ENCODE data around the gene CENPVL3.
"Not testable (repeated sequence)": the region's sequence is repeated elsewhere in the genome, so short reads cannot be mapped to it uniquely, and the experiment has no call there.

Gene CENPVL3

DNA sequence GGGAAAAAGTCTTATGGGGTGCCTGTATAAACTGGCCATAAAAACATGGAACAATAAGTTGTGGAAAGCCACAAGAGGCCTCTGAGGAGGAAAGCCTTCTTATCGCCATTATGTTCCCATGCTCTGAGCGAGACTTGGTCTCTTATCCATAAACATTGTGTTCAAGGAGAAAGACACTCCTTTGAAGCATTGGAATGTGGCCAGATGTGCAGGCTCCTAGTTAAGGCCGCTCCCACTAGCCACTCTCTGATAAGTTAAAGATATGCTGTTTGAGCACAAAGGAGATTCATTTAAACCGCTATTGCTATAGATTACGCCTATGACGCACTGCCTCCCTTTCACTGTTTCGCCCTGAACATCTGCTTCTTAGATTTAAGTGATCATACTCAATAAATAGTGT is 17.8 kb upstream of the CENPVL3 start:
- H3K9ac ChIP-seq (ENCODE audit: low read length); H3K4ac ChIP-seq (ENCODE audit: low read depth, low read length); H2AK5ac ChIP-seq (ENCODE audit: low read length); H3K36me3 ChIP-seq (ENCODE audit: control insufficient read depth in 1 of 2, insufficient read depth in 2 of 2, low read length in 2 of 2); H3K18ac ChIP-seq (ENCODE audit: low read length); H3K79me2 ChIP-seq (ENCODE audit: control insufficient read depth, insufficient read depth, low read length, poor library complexity); H4K12ac ChIP-seq (ENCODE audit: low read depth, low read length); H2BK12ac ChIP-seq (ENCODE audit: low read length); H2BK120ac ChIP-seq (ENCODE audit: insufficient read depth, low read length, poor library complexity); H3K27me3 ChIP-seq (ENCODE audit: insufficient read depth, low read length); H4K91ac ChIP-seq (ENCODE audit: low read depth, low read length); H3K79me1 ChIP-seq (ENCODE audit: low read length); H4K8ac ChIP-seq (ENCODE audit: low read depth, low read length); H3K9me3 ChIP-seq (ENCODE audit: insufficient read depth, low read depth, low read length); H2BK5ac ChIP-seq (ENCODE audit: low read depth, low read length, poor library complexity); H2AFZ ChIP-seq (ENCODE audit: insufficient read depth, low read length, poor library complexity); H3K14ac ChIP-seq (ENCODE audit: low read length); H3K4me1 ChIP-seq (ENCODE audit: control insufficient read depth in 1 of 2, insufficient read depth in 2 of 2, low read length in 2 of 2); H3K4me3 ChIP-seq (ENCODE audit: low read depth, low read length); H3K27ac ChIP-seq (ENCODE audit: low read depth, low read length); H3K23ac ChIP-seq (ENCODE audit: low read length); H3K4me2 ChIP-seq (ENCODE audit: low read length): not testable (repeated sequence)
- DNase-seq, result peak in 1 of 2 donors; percentile 2
- WGBS (ENCODE audit: extremely low coverage, insufficient coverage, insufficient read length), result no CpG with 5 or more reads among the region's 7 CpGs

- Histone ChIP-seq H3K9me3 (ENCODE audit: insufficient read depth, low read depth, low read length) (no peaks in the 10 kb centered on the region), H3K36me3 (ENCODE audit: control insufficient read depth in 1 of 2, insufficient read depth in 2 of 2, low read length in 2 of 2) (no peaks in the 10 kb centered on the region), H3K18ac (ENCODE audit: low read length) (no peak overlapping the region), H3K14ac (ENCODE audit: low read length) (no peak overlapping the region), H3K4me3 (ENCODE audit: low read depth, low read length) (no peak overlapping the region), H3K79me2 (ENCODE audit: control insufficient read depth, insufficient read depth, low read length, poor library complexity) (no peaks in the 10 kb centered on the region), H2BK5ac (ENCODE audit: low read depth, low read length, poor library complexity) (no peak overlapping the region), H4K91ac (ENCODE audit: low read depth, low read length) (no peak overlapping the region), H3K23ac (ENCODE audit: low read length) (no peak overlapping the region), H2AFZ (ENCODE audit: insufficient read depth, low read length, poor library complexity) (no peak overlapping the region), H2BK120ac (ENCODE audit: insufficient read depth, low read length, poor library complexity) (no peak overlapping the region), H3K4me1 (ENCODE audit: control insufficient read depth in 1 of 2, insufficient read depth in 2 of 2, low read length in 2 of 2) (no peaks in the 10 kb centered on the region), H3K4ac (ENCODE audit: low read depth, low read length) (no peak overlapping the region), H4K12ac (ENCODE audit: low read depth, low read length) (no peak overlapping the region), H3K9ac (ENCODE audit: low read length) (no peak overlapping the region), H4K8ac (ENCODE audit: low read depth, low read length) (no peak overlapping the region), H3K27me3 (ENCODE audit: insufficient read depth, low read length) (no peaks in the 10 kb centered on the region), H3K79me1 (ENCODE audit: low read length) (no peaks in the 10 kb centered on the region), H3K4me2 (ENCODE audit: low read length) (no peak overlapping the region), H2BK12ac (ENCODE audit: low read length) (no peak overlapping the region), H3K27ac (ENCODE audit: low read depth, low read length) (no peak overlapping the region), H2AK5ac (ENCODE audit: low read length) (no peak overlapping the region)
- no CpG with 5 or more reads among the region's 7 CpGs for WGBS (ENCODE audit: extremely low coverage, insufficient coverage, insufficient read length)
- peak; percentile 1 to 67 for DNase-seq
Measured at GRCh38 chrX:51614353-51615012, 4.2 kb downstream of the CENPVL3 start.

DNA sequence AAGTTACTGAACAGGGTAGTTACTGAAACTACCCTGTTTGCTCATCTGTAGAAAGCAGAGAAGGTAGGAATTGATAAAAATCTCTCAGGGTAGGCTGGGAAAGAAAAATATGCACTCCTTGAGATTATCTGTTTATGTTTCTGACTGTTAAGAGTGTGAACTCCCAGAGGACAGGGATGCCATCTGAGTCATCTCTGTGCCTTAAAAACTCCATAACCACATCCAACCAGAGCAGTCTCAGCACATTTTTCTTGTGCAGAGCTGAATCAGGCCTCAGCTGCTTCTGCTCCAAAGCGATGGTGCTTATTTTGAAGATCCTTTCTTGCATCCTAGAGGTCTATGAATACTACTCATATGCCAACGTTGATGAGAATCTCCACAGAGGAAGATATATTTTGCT is 9.9 kb downstream of the CENPVL3 start:
- H3K9ac ChIP-seq (ENCODE audit: low read length), result no peak overlapping the region
- no peak overlapping the region for H3K27ac ChIP-seq (ENCODE audit: low read depth, low read length)
- no peak overlapping the region for H3K4me2 ChIP-seq (ENCODE audit: low read length)
- no peaks in the 10 kb centered on the region for H3K79me2 ChIP-seq (ENCODE audit: control insufficient read depth, insufficient read depth, low read length, poor library complexity)
- H2BK5ac ChIP-seq (ENCODE audit: low read depth, low read length, poor library complexity), result no peak overlapping the region
- no peaks in the 10 kb centered on the region for H3K79me1 ChIP-seq (ENCODE audit: low read length)
- H2AK5ac ChIP-seq (ENCODE audit: low read length), result no peak overlapping the region
- no peak overlapping the region for H3K23ac ChIP-seq (ENCODE audit: low read length)
- no peak overlapping the region for H3K4me3 ChIP-seq (ENCODE audit: low read depth, low read length)
- no peak overlapping the region for H4K8ac ChIP-seq (ENCODE audit: low read depth, low read length)
- H3K9me3 ChIP-seq (ENCODE audit: insufficient read depth, low read depth, low read length), result no peaks in the 10 kb centered on the region
- no CpG with 5 or more reads among the region's 2 CpGs for WGBS (ENCODE audit: extremely low coverage, insufficient coverage, insufficient read length)
- no peaks in the 10 kb centered on the region for H3K4me1 ChIP-seq (ENCODE audit: control insufficient read depth in 1 of 2, insufficient read depth in 2 of 2, low read length in 2 of 2)
- H2BK120ac ChIP-seq (ENCODE audit: insufficient read depth, low read length, poor library complexity), result no peak overlapping the region
- no peak overlapping the region for H3K18ac ChIP-seq (ENCODE audit: low read length)
- no peak overlapping the region for H4K91ac ChIP-seq (ENCODE audit: low read depth, low read length)
- no peak overlapping the region for H2BK12ac ChIP-seq (ENCODE audit: low read length)
- DNase-seq, result peak; percentile 2 to 49
- no peak overlapping the region for H2AFZ ChIP-seq (ENCODE audit: insufficient read depth, low read length, poor library complexity)
- no peak overlapping the region for H3K14ac ChIP-seq (ENCODE audit: low read length)
- no peaks in the 10 kb centered on the region for H3K27me3 ChIP-seq (ENCODE audit: insufficient read depth, low read length)
- no peak overlapping the region for H3K4ac ChIP-seq (ENCODE audit: low read depth, low read length)
- H3K36me3 ChIP-seq (ENCODE audit: control insufficient read depth in 1 of 2, insufficient read depth in 2 of 2, low read length in 2 of 2), result no peaks in the 10 kb centered on the region
- H4K12ac ChIP-seq (ENCODE audit: low read depth, low read length), result no peak overlapping the region

DNA sequence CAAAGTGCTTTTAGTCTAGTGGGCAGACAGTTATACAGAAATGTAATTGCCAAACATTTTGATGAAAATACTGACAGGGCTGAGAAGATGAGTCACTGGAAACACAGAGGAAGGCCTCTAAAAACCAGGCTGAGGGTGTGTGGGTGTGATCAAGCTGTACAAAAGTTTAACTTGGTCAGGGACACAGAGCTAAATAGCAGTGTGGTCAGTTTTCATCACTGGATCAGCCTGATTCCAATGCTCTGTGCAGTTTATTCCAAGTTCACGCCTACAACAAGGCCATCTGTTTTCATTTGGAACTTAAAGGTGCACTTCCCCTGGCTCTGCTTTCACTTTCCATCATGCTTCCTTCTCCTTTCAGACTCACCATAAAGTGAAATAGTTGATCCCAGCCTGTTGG is 10.6 kb downstream of the CENPVL3 start:
- no peaks in the 10 kb centered on the region for H3K4me1 ChIP-seq (ENCODE audit: control insufficient read depth in 1 of 2, insufficient read depth in 2 of 2, low read length in 2 of 2)
- H3K4me3 ChIP-seq (ENCODE audit: low read depth, low read length), result no peak overlapping the region
- no peak overlapping the region for H3K23ac ChIP-seq (ENCODE audit: low read length)
- H3K4me2 ChIP-seq (ENCODE audit: low read length), result no peak overlapping the region
- no peak overlapping the region for H3K9ac ChIP-seq (ENCODE audit: low read length)
- no peak overlapping the region for H4K8ac ChIP-seq (ENCODE audit: low read depth, low read length)
- no peak overlapping the region for H3K4ac ChIP-seq (ENCODE audit: low read depth, low read length)
- no peaks in the 10 kb centered on the region for H3K9me3 ChIP-seq (ENCODE audit: insufficient read depth, low read depth, low read length)
- no peak overlapping the region for H3K14ac ChIP-seq (ENCODE audit: low read length)
- no peaks in the 10 kb centered on the region for H3K79me1 ChIP-seq (ENCODE audit: low read length)
- H3K27me3 ChIP-seq (ENCODE audit: insufficient read depth, low read length), result no peaks in the 10 kb centered on the region
- WGBS (ENCODE audit: extremely low coverage, insufficient coverage, insufficient read length), result no CpG with 5 or more reads among the region's 1 CpG
- no peak overlapping the region for H4K12ac ChIP-seq (ENCODE audit: low read depth, low read length)
- DNase-seq, result no peak
- H2BK120ac ChIP-seq (ENCODE audit: insufficient read depth, low read length, poor library complexity), result no peak overlapping the region
- no peak overlapping the region for H4K91ac ChIP-seq (ENCODE audit: low read depth, low read length)
- H2BK12ac ChIP-seq (ENCODE audit: low read length), result no peak overlapping the region
- H3K79me2 ChIP-seq (ENCODE audit: control insufficient read depth, insufficient read depth, low read length, poor library complexity), result no peaks in the 10 kb centered on the region
- H3K18ac ChIP-seq (ENCODE audit: low read length), result no peak overlapping the region
- H2AFZ ChIP-seq (ENCODE audit: insufficient read depth, low read length, poor library complexity), result no peak overlapping the region
- H2AK5ac ChIP-seq (ENCODE audit: low read length), result no peak overlapping the region
- H2BK5ac ChIP-seq (ENCODE audit: low read depth, low read length, poor library complexity), result no peak overlapping the region
- H3K36me3 ChIP-seq (ENCODE audit: control insufficient read depth in 1 of 2, insufficient read depth in 2 of 2, low read length in 2 of 2), result no peaks in the 10 kb centered on the region
- no peak overlapping the region for H3K27ac ChIP-seq (ENCODE audit: low read depth, low read length)
